RWPE2 (cell line): Measurements from ENCODE around the gene KLHL15.
"Not testable (repeated sequence)": the region's sequence is repeated elsewhere in the genome, so short reads cannot be mapped to it uniquely, and the experiment has no call there.

Experiments
- ATAC-seq: fragments of 200-7000 bp; cut with Tn5 transposase; 3 replicates; pipeline ENCODE4 v1.9.1; 2021; ENCODE audit warnings: low read depth
- DNase-seq: peaks from one replicate; pipeline ENCODE4 v3.0.0-alpha.2; 2020; ENCODE audit warnings: low spot score
- H3K27ac ChIP-seq: fragments of 450-650 bp; 2 replicates; pipeline ENCODE4 v1.5.1; 2017; ENCODE audit warnings: mild to moderate bottlenecking; ENCODE audit not compliant: poor library complexity, severe bottlenecking
- H3K27me3 ChIP-seq: fragments of 250-450 bp; sonication (Bioruptor Pico); 2 replicates; pipeline ENCODE4 v1.5.1; 2021; ENCODE audit warnings: mild to moderate bottlenecking, moderate library complexity; ENCODE audit not compliant: insufficient read depth, poor library complexity, severe bottlenecking
- H3K36me3 ChIP-seq: fragments of 250-450 bp; sonication (Bioruptor Pico); 2 replicates; pipeline ENCODE4 v1.5.1; 2020; ENCODE audit warnings: low read depth, mild to moderate bottlenecking, moderate library complexity
- H3K4me1 ChIP-seq: fragments of 250-450 bp; sonication (Bioruptor Pico); 2 replicates; pipeline ENCODE4 v1.5.1; 2021; ENCODE audit warnings: mild to moderate bottlenecking, moderate library complexity; ENCODE audit not compliant: insufficient read depth, poor library complexity, severe bottlenecking
- H3K4me3 ChIP-seq: fragments of 250-450 bp; sonication (Bioruptor Pico); 2 replicates; pipeline ENCODE4 v1.5.1; 2021; ENCODE audit warnings: mild to moderate bottlenecking, moderate library complexity; ENCODE audit not compliant: severe bottlenecking
- H3K9me3 ChIP-seq: fragments of 250-450 bp; sonication (Bioruptor Pico); 2 replicates; pipeline ENCODE4 v1.5.1; 2021; ENCODE audit warnings: mild to moderate bottlenecking, moderate library complexity; ENCODE audit not compliant: severe bottlenecking
- TF ChIP-seq, protein P1 (sequence below): fragments of 450-650 bp; IDR thresholded peaks from one replicate; pipeline ENCODE4 v1.5.1; 2017; ENCODE audit warnings: mild to moderate bottlenecking, moderate library complexity; ENCODE audit not compliant: poor library complexity, severe bottlenecking

The KLHL15 gene

DNA sequence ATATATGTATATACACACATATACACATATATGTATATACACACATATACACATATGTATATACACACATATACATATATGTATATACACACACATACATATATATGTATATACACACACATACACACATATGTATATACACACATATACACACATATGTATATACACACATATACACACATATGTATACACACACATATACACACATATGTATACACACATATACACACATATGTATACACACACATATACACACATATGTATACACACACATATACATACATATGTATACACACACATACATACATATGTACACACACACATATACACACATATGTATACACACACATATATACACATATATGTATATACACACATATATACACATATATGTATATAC lies 19.1 kb upstream of the KLHL15 start:
- not testable (repeated sequence) for ATAC-seq, H3K36me3 ChIP-seq, H3K27ac ChIP-seq, H3K27me3 ChIP-seq, H3K4me3 ChIP-seq, H3K9me3 ChIP-seq, H3K4me1 ChIP-seq, DNase-seq

DNA sequence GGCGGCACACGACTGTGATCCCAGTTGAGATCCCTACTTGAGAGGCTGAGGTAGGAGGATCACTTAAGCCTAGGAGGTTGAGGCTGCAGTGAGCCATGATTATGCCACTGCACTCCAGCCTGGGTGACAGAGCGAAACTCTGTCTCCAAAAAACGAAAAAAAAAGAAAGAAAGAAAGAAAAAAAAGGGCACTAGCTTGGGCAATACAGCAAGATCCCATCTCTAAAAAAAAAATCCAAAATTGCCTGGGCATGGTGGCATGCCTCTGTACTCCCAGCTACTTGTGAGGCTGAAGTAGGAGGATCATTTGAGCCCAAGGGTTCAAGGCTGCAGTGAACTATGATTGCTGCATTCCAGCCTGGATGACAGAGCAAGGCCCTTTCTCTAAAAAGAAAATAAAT lies 10.7 kb upstream of the KLHL15 start:
- no peaks in the 10 kb centered on the region for H3K36me3 ChIP-seq
- no peak overlapping the region for H3K27ac ChIP-seq
- ATAC-seq = no peak
- H3K27me3 ChIP-seq = no peaks in the 10 kb centered on the region
- no peak for DNase-seq
- no peaks in the 10 kb centered on the region for H3K4me1 ChIP-seq
- TF ChIP-seq, protein P1, sequence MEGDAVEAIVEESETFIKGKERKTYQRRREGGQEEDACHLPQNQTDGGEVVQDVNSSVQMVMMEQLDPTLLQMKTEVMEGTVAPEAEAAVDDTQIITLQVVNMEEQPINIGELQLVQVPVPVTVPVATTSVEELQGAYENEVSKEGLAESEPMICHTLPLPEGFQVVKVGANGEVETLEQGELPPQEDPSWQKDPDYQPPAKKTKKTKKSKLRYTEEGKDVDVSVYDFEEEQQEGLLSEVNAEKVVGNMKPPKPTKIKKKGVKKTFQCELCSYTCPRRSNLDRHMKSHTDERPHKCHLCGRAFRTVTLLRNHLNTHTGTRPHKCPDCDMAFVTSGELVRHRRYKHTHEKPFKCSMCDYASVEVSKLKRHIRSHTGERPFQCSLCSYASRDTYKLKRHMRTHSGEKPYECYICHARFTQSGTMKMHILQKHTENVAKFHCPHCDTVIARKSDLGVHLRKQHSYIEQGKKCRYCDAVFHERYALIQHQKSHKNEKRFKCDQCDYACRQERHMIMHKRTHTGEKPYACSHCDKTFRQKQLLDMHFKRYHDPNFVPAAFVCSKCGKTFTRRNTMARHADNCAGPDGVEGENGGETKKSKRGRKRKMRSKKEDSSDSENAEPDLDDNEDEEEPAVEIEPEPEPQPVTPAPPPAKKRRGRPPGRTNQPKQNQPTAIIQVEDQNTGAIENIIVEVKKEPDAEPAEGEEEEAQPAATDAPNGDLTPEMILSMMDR = no peak
- no peaks in the 10 kb centered on the region for H3K9me3 ChIP-seq
- no peak overlapping the region for H3K4me3 ChIP-seq

DNA sequence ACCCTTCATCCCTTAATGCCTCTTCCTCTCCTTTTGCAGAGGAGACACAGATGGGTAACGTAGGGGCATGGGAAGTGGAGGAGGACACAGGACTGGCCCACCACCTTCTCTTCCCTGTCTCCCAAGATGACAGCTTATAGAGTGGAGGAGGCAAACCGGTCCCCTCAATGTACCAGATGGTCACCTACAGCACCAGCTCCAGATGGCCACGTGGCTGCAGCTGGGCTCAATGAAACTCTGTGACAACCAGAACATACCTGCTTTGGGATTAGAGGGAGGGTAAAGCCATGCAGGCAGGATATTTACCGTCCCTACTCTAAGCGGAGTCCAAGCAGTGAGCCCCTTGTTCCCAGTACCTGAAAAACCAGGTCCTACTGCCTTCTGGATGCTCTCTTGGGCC lies 7.5 kb upstream of the KLHL15 start:
- DNase-seq = no peak
- no peak overlapping the region for H3K27ac ChIP-seq
- H3K4me1 ChIP-seq = no peaks in the 10 kb centered on the region
- H3K9me3 ChIP-seq = no peaks in the 10 kb centered on the region
- no peak overlapping the region for H3K4me3 ChIP-seq
- no peaks in the 10 kb centered on the region for H3K27me3 ChIP-seq
- ATAC-seq = no peak
- H3K36me3 ChIP-seq = no peaks in the 10 kb centered on the region
- TF ChIP-seq, protein P1 = no peak

DNA sequence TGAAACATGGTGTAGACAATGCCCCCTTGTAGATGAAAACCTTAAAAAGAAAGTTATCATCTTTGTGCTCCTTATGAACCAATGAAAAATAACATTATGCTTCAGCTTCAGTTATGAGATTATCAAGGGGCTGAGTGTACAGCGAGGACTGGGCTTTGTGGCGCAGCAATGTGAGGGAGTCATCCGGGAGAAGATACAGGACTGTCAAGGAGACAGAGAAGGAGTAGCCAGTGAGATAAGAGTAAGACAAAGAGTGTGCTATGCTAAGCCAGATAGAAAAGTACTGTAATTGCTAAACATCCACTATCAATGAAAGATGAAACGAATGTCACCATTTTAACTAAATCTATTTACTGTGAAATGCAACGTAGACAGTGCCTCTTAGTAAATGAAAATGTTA lies 3.6 kb upstream of the KLHL15 start:
- H3K4me3 ChIP-seq = no peak overlapping the region
- H3K36me3 ChIP-seq = no peaks in the 10 kb centered on the region
- no peaks in the 10 kb centered on the region for H3K27me3 ChIP-seq
- DNase-seq (no peak), ATAC-seq (no peak)
- H3K9me3 ChIP-seq = no peaks in the 10 kb centered on the region
- TF ChIP-seq, protein P1 = no peak
- no peak overlapping the region for H3K27ac ChIP-seq
- no peaks in the 10 kb centered on the region for H3K4me1 ChIP-seq

DNA sequence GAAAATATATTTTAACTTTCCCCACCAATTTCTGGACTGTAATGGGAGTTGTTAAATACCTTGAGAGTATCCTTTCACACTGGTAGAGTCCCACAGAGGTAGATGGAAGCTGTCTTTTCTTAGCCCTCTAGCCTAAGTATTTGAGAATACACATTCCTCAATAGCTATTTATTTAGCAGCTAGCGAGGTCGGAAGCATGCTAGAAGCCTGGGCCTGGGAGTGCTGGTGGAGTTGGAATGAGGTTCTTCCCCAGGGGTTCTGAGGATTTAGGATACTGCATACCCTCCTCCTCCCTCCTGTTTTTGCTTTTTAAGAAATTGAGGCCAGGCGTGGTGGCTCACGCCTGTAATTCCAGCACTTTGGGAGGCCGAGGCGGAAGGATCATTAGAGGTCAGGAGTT lies 999 bp upstream of the KLHL15 start:
- no peaks in the 10 kb centered on the region for H3K9me3 ChIP-seq
- no peaks in the 10 kb centered on the region for H3K4me1 ChIP-seq
- H3K36me3 ChIP-seq = no peaks in the 10 kb centered on the region
- no peak overlapping the region for H3K4me3 ChIP-seq
- ATAC-seq = no peak
- no peak for DNase-seq
- H3K27me3 ChIP-seq = no peaks in the 10 kb centered on the region
- no peak overlapping the region for H3K27ac ChIP-seq
- TF ChIP-seq, protein P1 = no peak
